GM19239 (cell line): ENCODE results near the gene CCDC149.

Source experiments
- DNase-seq: peaks from one replicate; pipeline ENCODE4 v3.0.0; 2011; ENCODE audit warnings: low spot score; ENCODE audit not compliant: insufficient read length
- FAIRE-seq: peaks from 2 replicates; lab custom pipeline; 2011; peaks lifted over from hg19 to GRCh38; lab: Jason Lieb, UNC

CCDC149 gene

GRCh38 chr4:24808261-24808660 lies 104.6 kb downstream of the CCDC149 start:
- FAIRE-seq (no peak), DNase-seq (no peak)

GRCh38 chr4:24807611-24808010 lies 105.2 kb downstream of the CCDC149 start:
- DNase-seq: no peak
- no peak for FAIRE-seq

GRCh38 chr4:24806206-24806990 lies 106.4 kb downstream of the CCDC149 start:
- DNase-seq: no peak
- FAIRE-seq: no peak

GRCh38 chr4:24805566-24805965 lies 107.3 kb downstream of the CCDC149 start:
- no peak for DNase-seq
- FAIRE-seq: no peak

GRCh38 chr4:24805067-24805466 lies 107.8 kb downstream of the CCDC149 start:
- DNase-seq (no peak), FAIRE-seq (no peak)

- FAIRE-seq: no peak
- DNase-seq: no peak
These were observed 110.2 kb downstream of the CCDC149 start for GRCh38 chr4:24802648-24803047.

- FAIRE-seq: no peak
- DNase-seq: no peak
These were observed 111.5 kb downstream of the CCDC149 start for GRCh38 chr4:24801136-24801855.

- FAIRE-seq (no peak), DNase-seq (no peak)
These were observed 112.4 kb downstream of the CCDC149 start for GRCh38 chr4:24800325-24800895.

- DNase-seq (no peak), FAIRE-seq (no peak)
These were observed 113.1 kb downstream of the CCDC149 start for GRCh38 chr4:24799544-24800324.

GRCh38 chr4:24799196-24799543 lies 113.7 kb downstream of the CCDC149 start:
- FAIRE-seq (no peak), DNase-seq (no peak)

- FAIRE-seq (no peak), DNase-seq (no peak)
These were observed 114.7 kb downstream of the CCDC149 start for GRCh38 chr4:24798036-24798610.

- no peak for DNase-seq
- FAIRE-seq: no peak
These were observed 116.2 kb downstream of the CCDC149 start for GRCh38 chr4:24796620-24797019.

GRCh38 chr4:24795666-24796381 lies 117.0 kb downstream of the CCDC149 start:
- no peak for DNase-seq
- FAIRE-seq: no peak

GRCh38 chr4:24794916-24795665 lies 117.8 kb downstream of the CCDC149 start, which contains the start of gene SOD3:
Gene SOD3, plus strand, starts transcription at chr4:24795573. Its CDS starts 3,949 bp downstream, at chr4:24799522.
- no peak for DNase-seq
- no peak for FAIRE-seq

GRCh38 chr4:24794480-24794879 lies 118.4 kb downstream of the CCDC149 start:
- no peak for DNase-seq
- no peak for FAIRE-seq

GRCh38 chr4:24794051-24794450 lies 118.8 kb downstream of the CCDC149 start:
- FAIRE-seq (no peak), DNase-seq (no peak)

- FAIRE-seq (no peak), DNase-seq (no peak)
These were observed 119.4 kb downstream of the CCDC149 start for GRCh38 chr4:24793219-24794005.

GRCh38 chr4:24792552-24792951 lies 120.3 kb downstream of the CCDC149 start:
- DNase-seq (no peak), FAIRE-seq (no peak)
